Measurements from ENCODE around the gene TPD52L1.

TPD52L1 gene

DNA sequence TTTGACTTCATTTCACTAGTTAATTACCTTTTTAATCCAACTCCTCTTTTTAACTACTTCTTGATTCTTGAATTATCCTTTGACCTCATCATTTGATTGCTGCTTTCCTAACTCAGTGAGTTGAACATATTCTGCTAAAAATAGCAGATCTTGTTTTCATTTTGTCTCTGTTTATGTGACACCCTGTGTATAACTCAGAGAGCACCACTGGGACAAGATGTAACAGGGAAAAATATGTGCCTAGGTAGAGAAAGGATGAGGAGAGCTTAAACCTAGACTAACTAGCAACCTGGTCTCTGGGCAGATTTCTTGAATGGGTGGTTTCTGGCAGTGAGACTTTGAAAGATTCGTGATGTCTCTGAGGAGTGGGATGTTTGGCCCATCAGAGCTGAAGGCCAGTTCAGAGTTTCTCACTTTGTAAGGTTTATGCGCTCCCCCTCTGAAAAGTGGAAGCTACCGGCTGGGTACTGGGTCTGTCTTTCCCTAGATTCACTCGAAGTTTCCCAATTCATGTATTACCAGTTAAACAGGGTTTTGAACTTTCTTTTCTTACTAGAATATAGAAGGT lies 61.8 kb downstream of the TPD52L1 start:
- no peak for DNase-seq

DNA sequence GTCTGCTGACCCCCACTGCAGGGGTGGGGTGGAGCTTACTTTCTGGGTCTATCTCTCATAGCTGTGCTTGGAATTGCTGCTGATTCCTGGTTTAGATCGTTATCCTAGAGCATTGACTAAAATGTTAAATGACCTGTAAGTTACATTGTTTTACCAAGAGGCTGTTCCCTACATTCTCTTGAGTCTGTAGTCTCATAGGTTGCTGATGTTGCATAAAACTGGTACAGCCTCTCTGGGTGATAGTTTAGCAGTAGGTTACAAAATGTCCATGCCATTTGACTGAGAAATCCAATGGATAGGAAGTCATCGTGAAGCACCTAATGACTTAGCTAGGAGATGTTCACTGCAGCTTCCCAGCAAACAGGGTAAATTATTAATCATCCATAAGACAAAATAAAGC lies 62.4 kb downstream of the TPD52L1 start:
- no peak for DNase-seq

GRCh38 chr6:125217369-125217768 lies 63.8 kb downstream of the TPD52L1 start:
- DNase-seq = no peak

GRCh38 chr6:125217992-125218391 lies 64.4 kb downstream of the TPD52L1 start:
- DNase-seq = no peak

DNA sequence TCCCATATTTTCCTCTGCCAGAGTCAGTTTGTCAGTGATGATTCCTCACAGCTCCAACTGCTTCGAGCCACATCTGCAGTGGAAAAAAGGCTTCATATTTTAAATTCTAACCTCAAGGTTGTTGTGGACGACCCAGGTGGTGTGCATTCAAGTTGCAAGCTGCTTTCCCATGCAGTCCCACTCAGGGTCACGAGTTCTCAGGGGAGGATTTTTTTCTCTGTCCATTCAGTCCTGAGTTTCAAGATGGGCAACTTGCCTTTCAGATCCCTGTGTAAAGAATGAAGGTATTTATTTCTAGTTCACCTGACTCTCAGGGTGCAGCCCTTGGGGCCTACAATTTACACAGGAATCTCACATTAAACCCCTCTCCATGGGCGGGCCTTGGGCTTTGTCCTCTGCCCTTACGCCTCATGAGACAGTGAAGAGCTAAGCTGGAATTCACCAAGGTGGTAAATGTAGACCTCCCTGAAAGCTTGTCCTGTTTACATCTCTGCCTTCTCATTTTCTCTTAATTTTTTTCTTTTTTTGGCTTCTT lies 65.9 kb downstream of the TPD52L1 start:
- DNase-seq = no peak

DNA sequence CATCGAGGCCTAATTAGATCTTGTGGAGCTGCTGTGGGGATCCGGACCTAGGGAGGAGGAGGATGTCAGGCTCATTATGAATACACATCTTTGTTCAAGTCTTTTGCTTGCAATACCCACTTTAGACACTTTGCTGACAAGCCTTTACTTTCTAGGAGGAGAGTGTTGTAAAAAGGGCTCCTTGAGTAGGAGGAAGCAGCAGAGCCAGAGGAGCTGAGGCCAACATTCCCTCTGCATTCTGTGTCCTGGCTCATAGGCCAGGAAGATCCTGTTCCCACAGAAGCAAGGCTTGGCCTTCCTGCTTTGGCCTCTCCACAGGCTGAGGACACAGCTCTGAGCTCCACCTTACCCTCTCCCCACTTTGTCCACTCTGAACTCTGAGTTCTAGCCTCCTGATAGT lies 67.1 kb downstream of the TPD52L1 start:
- DNase-seq = no peak

GRCh38 chr6:125222531-125223455 lies 69.2 kb downstream of the TPD52L1 start:
- DNase-seq = no peak

DNA sequence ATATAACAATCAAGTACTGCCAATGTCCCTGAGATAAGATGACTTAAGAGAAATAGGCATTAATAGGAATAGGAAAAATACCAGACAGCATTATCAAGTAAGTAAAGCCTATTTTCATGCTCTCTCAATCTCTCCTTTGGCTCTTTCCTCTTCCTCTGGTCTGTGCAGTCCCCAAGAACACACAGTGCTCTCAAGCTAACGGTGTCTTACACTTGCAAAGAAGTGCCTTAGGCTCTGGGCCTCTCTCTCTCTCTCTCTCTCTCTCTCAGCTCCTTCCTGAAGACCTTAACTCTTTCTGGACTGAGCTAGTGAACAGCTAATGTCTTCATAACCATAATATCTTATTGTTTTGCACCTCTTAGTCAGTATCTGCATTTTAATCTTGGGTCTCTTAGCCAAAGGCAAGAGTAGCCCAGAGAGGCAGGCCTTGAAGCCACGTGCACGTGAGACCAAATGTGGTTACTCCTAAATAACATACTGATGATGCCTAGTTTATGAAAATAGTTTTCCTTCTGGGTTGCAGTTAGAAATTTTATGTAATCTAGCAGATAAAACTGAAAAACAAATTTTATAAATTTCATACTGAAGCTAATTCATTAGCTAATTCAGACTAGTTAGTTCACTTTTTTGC lies 70.8 kb downstream of the TPD52L1 start:
- no peak for DNase-seq

DNA sequence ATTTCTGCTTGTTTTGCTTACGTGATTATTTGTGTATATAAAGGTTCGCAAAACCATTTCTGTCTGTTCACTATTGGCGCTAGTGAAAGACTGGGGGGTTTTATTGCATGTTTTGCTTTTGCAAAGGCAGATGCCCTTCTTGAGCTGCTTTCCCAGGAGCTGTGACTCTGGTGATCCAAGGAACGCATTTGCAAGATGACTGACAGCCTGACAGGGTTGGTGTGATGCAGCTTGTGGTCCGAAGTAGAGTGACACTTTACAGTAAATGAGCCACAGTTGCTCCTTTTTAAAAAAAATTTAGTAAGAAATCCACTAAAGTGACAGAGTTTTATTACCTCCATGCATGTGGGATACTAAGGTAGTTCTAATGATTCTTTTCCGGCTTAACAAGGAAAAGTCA lies 73.7 kb downstream of the TPD52L1 start:
- DNase-seq = no peak

GRCh38 chr6:125228981-125229479 lies 75.5 kb downstream of the TPD52L1 start:
- DNase-seq = no peak

GRCh38 chr6:125230674-125231073 lies 77.1 kb downstream of the TPD52L1 start:
- DNase-seq = no peak

- DNase-seq = no peak
Measured at GRCh38 chr6:125231133-125231532, 77.6 kb downstream of the TPD52L1 start.

GRCh38 chr6:125231574-125232343 lies 78.2 kb downstream of the TPD52L1 start:
- DNase-seq = no peak

DNA sequence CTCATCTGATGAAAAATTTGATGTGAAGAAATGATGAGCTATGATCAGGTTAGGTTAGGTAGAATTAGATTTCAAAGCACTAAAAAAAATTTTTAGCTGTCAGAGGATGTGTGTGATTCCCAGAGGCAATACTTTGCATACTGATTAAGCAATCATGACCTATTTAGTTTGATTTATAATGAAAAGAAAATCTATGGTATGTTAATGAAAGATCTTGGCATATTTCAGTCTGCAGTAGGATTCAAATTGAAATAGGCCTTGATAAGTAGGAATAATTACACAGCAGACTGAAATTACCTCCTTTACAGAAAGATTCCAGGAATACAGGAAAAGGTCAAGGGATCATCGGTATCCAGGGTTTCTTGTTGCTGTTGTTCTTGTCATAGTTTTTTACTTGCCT lies 78.9 kb downstream of the TPD52L1 start:
- DNase-seq = no peak

GRCh38 chr6:125233202-125233601 lies 79.6 kb downstream of the TPD52L1 start:
- DNase-seq = no peak

DNA sequence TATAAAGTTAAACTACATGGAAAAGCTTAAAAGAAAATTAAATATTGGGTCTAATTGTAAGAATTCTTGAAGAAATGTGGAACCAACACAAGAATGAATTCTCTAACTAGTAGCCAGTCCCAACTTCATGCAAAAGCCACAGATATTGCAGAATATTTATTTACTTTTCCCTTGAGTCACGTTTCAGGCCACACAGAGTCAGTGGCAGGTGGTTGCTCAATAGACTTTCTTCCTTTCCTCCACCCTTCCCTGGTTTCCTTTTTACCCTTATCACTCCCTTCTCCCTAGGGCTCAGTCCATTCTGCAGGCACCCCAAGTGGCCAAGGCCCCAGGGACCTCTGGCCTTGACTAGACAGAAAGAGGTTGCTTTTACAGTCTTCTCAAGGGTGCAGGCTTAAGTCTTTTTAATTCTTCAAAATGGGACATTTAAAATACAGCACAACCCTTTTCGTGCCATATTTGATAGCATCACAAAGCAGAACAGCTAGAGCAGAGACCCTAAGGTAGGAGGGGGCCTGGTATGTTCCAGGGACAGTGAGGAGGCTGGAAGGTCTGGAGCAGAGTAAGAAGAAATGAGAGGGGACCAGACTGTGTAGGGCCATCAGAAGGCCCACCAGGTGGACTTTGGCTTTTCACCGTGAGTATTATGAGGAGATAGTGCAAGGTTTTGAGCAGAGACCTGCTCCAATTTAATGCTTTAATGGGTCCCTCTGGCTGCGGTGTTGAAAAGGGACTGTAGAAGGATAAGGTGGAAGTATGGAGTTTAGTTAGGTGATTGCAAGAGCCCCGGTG lies 83.2 kb downstream of the TPD52L1 start:
- DNase-seq = no peak

DNA sequence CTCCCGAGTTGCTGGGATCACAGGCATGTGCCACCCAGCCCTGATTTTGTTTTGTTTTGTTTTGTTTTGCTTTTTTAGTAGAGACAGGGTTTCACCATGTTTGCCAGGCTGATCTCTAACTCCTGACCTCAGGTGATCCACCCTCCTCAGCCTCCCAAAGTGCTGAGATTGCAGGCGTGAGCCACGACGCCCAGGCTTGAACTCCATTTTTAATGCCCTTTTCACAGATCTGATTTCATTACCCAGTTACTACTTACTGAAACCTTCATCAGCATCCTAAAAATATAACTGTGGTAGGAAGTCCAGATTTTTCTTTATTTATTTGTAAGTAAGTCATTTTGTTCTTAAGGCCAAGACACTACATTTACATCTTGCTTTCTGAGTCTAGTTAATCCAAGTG lies 84.2 kb downstream of the TPD52L1 start:
- no peak for DNase-seq

GRCh38 chr6:125245109-125245508 lies 91.5 kb downstream of the TPD52L1 start:
- DNase-seq = no peak

DNA sequence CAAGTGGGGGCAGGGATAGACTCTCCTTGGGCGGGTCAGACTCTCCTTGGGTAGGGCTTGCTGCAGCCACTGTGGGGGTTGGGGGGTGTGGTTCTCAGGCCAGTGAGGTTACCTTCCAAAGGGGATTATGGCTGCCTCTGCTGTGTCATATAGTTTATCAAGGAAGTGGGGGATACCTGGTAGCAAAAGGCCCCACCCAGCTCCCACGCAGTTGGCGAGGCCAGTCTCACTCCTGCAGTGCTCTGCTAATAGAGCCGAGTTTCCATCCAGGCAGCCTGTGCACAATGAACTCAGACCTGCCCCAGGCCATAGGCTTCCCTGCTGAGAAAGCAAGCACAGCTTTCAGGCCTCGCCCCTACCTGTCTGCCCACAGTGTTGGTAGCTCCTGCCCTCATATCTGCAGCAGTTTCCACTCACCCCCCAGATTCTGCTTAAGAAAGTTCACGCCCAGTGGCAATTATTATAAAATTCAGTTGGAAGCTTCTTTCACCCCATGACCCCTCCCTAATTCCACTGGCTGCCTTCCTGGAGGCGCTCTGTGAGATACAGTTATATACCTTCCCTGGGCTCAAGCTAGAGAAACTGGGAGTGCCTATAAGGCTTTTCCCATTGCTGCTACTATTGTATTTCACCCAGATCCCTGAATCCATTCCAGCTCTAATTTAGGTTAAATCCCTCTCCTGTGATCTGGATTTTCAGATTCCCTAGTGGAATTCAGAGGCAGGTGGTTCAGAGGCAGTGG lies 92.1 kb downstream of the TPD52L1 start:
- DNase-seq = no peak

GRCh38 chr6:125246566-125246965 lies 93.0 kb downstream of the TPD52L1 start:
- no peak for DNase-seq

- DNase-seq = no peak
Measured at GRCh38 chr6:125248136-125248535, 94.6 kb downstream of the TPD52L1 start.
